GM21737 (cell line): ENCODE data around the gene IWS1.
"Not testable (repeated sequence)": the region's sequence is repeated elsewhere in the genome, so short reads cannot be mapped to it uniquely, and the experiment has no call there.

Source experiments
- ATAC-seq: cut with Tn5 transposase; IDR thresholded peaks from one replicate; pipeline ENCODE4 v1.9.1; 2021; ENCODE audit warnings: mild to moderate bottlenecking, moderate library complexity; ENCODE audit not compliant: unreplicated experiment

IWS1 gene

DNA sequence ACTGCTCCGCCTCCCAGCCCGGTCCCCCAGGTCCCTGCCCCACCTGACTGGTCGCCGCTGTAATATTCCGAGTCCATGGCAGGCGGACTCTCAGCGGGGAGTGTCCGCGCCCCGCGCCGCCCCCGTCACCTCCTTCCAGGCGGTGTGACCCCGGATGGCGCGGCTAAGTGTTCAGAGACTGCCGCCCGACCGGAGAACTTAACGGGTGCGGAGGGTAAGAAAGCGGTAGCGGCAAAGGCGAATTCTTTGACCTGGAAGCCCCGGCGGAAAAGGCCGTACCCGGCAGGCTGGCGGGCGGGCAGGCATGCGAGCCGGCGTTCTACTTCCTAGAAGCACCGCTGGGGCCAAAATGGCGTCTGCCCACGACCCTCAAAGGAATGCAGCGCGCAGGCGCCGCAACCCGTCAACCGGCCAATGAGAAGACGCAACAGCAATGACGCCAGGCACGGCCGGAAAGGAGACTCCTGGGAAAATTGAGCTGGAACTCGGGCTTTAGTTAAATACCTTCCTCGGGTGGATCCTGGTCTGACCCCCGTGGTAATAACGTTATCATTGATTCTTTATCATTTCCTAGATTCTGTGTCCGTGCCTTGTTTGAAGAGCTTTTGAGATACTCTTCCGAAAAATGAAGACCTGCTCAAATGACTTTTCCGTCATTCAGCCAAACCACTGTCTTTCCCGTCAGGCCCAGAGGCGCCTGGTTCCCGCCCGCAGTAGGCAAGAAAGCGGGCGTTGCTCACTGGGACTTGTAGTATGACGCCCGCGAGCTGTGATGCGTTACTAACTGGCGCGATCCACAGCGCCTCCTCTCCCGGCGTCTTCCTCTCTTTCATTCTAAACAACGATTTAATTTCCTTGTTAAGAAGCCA is at the start of gene IWS1:
Gene IWS1 (minus strand): TSS at position 358 of the 869 bp plus-strand sequence. CDS start 281 bp downstream, at position 77.
- ATAC-seq: peak; percentile 83

- ATAC-seq: no peak
Observed at GRCh38 chr2:127575941-127576432, 49.7 kb upstream of the IWS1 start.

DNA sequence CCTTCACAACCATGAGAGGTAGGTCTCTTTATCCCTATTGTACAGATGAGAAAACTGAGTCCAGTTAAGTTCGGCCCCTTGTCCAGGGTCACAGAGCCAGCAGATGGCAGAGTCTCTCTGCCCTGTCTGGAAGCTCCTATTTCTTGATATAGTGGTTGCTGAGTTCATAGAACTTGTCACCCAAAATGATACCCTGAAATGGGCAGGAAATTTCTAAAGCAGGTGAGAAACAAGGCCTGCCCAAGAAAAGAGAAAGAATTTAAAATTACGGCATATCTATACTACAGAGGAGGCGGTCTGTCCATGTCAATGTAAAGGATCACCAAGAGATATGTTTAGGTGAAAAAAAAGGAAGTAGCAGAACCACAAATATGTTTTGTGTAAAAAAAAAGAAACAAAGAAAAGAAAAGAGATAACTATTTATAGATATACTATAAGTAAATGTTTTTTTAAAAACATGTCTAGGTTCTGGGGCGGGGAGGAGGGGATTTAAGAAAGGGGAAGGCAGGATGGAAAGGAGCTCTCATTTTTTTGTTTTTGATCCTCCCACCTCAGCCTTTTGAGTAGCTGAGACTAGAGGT is 49.0 kb upstream of the IWS1 start:
- no peak for ATAC-seq

GRCh38 chr2:127574656-127575055 is 48.4 kb upstream of the IWS1 start:
- ATAC-seq: no peak

DNA sequence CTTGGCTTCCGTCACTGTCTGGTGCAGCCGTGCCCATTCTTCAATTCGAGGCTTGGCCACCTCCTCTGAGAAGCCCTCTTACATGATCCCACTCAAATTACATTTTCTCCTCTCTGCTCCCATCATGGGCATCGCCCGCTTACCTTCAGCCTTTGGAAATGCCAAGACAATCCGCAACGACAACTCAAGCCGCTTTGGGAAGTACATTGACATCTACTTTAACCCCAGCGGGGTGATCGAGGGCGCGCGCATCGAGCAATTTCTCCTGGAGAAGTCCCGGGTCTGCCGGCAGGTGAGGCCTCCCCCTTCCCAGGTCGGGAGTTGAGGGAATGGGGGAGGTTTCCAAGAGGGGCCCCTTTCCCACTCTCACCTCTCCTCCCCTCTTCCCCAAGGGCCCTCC is 47.5 kb upstream of the IWS1 start:
- no peak for ATAC-seq

GRCh38 chr2:127573298-127573697 is 47.0 kb upstream of the IWS1 start:
- ATAC-seq: no peak

DNA sequence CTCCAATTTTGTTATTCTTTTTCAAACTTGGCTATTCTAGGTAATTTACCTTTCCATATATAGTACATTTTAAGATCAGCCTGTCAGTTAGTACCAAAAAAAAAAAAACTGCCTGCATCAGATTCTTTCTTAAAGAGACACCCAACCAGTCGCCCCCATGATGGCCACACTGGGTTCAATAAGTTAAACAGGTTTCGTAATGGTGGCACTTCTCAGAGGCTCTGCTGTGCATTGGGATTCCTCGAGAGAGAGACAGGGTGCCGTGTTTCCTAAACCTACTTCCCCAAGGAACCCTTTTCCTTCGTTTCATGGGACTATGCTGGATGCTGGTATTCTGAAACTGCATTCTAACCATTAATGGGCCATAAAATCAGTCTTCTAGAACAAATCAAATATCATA is 46.6 kb upstream of the IWS1 start:
- ATAC-seq: no peak

DNA sequence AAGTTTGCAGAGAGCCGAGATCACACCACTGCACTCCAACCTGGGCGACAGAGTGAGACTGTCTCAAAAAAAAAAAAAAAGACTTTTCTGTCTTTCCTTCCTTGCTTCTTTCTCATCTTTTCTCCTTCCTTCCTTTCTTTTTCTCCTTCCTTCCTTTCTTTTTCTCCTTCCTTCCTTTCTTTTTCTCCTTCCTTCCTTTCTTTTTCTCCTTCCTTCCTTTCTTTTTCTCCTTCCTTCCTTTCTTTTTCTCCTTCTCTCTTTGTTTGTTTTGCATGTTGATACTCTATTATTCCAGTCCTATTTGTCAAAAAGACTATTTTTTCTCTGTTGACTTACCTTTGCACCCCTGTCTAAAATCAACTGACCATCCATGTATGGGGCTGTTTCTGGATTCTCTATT is 46.1 kb upstream of the IWS1 start:
- not testable (repeated sequence) for ATAC-seq

DNA sequence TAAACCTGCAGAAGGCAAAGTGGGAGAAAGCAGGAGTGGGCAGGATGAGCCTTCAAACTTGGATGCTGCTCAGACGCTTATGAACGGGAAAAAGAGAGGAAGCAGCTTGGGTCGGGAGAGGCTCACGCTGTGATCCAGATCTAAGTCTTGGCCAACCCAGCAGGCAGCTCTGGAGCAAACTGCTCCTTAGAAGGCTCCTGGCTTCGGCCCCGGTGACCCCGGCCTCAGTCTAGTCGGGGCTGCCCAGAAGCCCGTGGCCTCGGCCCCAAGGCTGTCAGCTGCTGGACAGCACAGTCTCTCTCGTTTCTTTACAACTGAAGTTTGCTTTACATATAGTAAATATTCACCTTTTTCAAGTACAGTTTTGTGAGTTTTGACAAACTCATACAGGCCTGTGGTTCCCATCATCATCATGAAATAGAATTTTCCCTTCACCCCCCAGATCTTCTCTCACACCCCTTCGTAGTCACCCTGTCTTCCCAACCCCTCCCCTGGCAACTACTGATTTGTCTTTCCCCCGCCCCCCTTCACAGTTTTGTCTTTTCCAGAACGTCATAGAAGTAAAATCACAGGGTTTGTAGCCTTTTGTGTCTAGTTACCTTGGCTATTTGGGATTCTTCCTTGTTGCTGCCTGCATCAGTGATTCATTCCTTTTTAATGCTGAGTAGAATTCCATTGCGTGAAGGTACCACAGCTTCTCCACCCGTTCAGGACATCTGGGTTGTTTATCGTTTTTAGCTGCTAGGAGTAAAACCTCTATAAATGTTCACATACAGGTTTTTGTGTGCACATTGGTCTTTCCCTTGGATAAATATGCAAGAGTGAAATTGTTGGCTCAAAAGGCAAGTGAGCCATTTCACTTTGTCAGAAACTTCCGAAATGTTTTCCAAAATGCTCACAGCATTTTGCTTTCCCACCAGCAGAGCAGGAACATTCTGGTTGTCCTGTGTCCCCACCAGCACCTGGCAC is 44.3 kb upstream of the IWS1 start:
- no peak for ATAC-seq

- ATAC-seq: no peak
Observed at GRCh38 chr2:127569666-127570065, 43.4 kb upstream of the IWS1 start.

DNA sequence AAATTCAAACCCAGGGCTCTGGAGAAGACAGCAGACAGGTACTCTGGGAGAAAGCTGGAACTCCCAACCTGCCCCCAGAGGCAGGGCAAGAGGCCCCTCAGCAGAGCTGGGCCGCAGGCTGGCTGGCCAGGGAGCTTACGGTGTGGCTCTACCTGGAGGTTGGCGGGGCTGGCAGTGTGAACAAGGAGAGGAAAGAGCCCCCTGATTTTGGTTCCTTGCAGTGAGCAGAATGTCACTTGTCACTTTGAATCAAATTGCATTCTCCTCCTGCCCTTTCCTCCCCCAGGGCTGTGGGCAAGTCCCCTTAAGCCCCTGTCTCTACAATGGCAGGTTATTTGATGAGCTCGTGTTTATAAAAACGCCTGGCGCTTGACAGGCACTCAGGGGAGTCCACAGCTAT is 41.8 kb upstream of the IWS1 start:
- no peak for ATAC-seq

DNA sequence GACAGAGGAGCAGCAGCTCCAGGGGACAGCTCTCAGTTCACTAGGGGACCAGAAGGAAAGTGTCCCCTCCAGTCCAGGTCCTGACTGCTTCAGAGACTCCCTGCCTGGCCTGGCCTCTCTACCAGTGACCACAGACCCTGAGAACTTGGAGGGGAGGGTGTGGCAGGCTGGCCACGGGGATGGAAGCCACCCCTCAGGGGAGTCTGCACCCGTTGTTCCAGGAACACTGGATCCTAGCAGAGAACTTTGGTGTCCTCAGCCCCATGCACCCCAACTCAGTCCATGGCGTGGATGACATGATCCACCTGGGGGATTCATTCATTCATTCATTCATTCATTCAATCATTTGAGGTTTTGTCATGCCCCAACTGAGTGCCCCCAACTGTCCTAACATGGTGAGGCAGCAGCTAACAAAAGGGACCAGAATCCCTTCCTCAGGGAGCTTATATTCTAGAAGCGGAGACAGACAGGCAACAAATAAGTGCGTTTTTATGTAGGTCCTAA is 41.1 kb upstream of the IWS1 start:
- ATAC-seq: no peak

DNA sequence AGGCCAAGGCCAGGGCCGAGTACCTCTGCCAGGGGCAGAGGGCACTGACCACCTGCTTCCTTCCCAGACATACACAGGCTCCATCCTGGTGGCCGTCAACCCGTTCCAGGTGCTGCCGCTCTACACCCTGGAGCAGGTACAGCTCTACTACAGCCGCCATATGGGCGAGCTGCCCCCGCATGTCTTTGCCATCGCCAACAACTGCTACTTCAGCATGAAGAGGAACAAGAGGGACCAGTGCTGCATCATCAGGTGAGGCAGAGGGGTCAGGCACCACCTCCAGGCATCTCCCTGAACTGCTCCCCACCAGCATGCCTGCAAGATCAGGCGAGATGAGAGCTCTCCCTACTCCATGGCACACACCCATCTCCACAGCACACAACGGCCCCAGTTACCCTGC is 40.3 kb upstream of the IWS1 start:
- ATAC-seq: no peak

- no peak for ATAC-seq
Observed at GRCh38 chr2:127566139-127566417, 39.8 kb upstream of the IWS1 start.

GRCh38 chr2:127565261-127566138 is 39.2 kb upstream of the IWS1 start:
- ATAC-seq: no peak

DNA sequence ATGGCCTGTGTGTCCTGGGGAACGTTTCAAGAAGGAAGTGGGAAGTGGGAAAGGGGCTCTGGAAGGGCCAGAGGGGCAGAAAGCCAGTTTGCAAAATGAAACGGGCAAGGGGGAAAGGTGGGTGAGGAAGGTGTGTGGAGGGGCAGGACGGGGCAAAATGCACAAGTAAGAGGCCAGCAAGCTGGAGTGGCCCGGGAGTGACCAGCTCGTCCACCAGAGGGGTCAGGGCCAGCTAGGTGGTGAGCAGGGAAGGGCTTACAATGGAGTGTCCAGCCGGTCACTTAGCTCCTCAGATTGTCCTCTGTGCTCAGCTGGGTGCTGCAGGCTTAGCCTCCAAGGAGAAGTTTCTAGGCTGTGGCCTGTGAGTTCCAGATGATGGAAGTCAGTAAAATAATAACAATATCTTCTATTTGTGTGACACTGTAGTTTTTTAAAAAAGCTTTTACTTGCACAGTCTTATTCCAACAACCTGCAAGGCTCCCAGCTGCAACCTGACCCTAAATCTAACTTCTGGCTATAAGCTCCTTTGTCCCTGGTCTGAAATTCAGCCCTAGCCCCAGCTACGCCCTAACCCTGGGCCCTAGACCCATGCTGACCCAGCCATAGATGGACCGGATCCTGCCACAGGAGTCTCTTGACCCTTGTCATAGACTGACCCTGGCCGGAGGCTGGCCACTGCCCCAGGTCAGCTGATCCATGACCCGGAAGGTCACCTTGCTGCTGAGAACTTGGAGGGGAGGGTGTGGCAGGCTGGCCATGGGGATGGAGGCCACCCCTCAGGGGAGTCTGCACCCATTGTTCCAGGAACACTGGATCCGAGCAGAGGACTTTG is 38.4 kb upstream of the IWS1 start:
- ATAC-seq: no peak

- peak; percentile 96 for ATAC-seq
Observed at GRCh38 chr2:127563458-127564428, 37.5 kb upstream of the IWS1 start.

DNA sequence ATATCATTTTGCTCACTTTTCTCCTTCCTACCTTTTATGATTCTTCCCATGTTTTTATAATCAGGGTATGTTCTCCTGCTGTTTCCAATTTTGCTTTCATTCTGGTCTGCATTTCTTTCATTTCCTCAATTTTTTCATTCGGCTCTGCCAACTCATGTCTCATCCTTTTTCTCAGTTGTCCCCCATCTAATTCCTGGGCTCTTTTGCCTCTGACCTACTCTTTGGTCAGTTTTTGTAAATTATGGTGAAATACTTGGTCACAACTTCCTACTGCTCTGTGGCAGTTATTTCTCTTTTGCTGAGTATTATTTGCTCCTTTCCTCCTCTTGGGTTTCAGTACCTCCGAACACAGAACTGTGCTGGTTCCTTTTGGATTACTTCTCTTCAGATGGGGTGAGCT is 36.6 kb upstream of the IWS1 start:
- ATAC-seq: no peak
